HEK293 (cell line): ENCODE measurements around the gene SPINK4.

Experiments
- ZBTB11 ChIP-seq: fragments of 450-650 bp; formaldehyde crosslinking; conservative IDR thresholded peaks from 2 replicates; pipeline ENCODE4 v1.5.1; 2016; ENCODE audit warnings: low read depth, missing biosample characterization, missing genetic modification characterization
- ZNF449 ChIP-seq: fragments of 450-650 bp; formaldehyde crosslinking; IDR thresholded peaks from 2 replicates; pipeline ENCODE4 v1.5.1; 2017; ENCODE audit warnings: missing biosample characterization, mild to moderate bottlenecking, missing genetic modification characterization, moderate library complexity

DNA sequence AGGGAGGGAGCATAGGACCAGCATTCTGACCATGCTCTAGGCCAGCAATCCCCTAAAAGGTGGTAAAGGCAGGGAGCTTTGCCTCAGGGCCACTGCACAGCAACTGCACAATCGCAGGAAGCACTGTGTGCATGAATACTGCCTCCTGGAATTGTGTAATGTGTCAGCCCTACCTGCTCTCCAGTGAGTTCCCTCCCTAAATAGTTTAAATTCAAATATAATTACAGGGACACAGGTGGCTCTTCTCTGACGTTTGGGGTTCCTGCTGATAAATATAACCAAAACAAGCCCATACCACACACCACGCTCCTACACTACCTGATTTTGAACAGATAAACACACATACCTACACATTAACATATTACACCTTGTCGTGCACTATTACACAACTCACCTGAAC lies 15.5 kb downstream of the SPINK4 start:
- no peak for TF ChIP-seq ZBTB11 (tag by site-specific recombination)
- no peak for TF ChIP-seq ZNF449 (tag by site-specific recombination)
